A549 (cell line): ENCODE results near the gene PRKCE. TPM values are rescaled to one million over a fixed set of nuclear protein-coding genes. Genes with fewer than 3 reads are reported as not detected.

Experiments
- ATAC-seq, 2 experiments: fragments of 200-7000 bp in 1 of 2; fragments of >200 bp in 1 of 2; cut with Nextera tagmentation in 1 of 2; cut with Tn5 transposase in 1 of 2; 3 replicates each; pipeline versions ENCODE4 v1.8.0 to v1.9.1; 2018 to 2020; ENCODE audit warnings: mild to moderate bottlenecking in 1 of 2, moderate library complexity in 1 of 2
- CTCF ChIA-PET: fragments of 300-600 bp; sonication (Branson Sonifier 250); formaldehyde crosslinking; extraction: SDS; loops from one replicate; lab custom pipeline; 2021; ENCODE audit warnings: antibody characterized with exemption, inconsistent platforms; lab: Yijun Ruan, JAX
- POLR2A ChIA-PET: fragments of 350-600 bp; formaldehyde crosslinking; extraction: SDS; loops from one replicate; lab custom pipeline; 2021; ENCODE audit warnings: antibody characterized with exemption, inconsistent platforms; lab: Yijun Ruan, JAX
- DNase-seq, 2 experiments: peaks; one replicate each; pipeline versions ENCODE4 v3.0.0 to v3.0.0-alpha.2; 2011 to 2016; ENCODE audit warnings: low read depth in 1 of 2, low spot score in 1 of 2
- FAIRE-seq: peaks from 2 replicates; lab custom pipeline; 2011; peaks lifted over from hg19 to GRCh38; lab: Jason Lieb, UNC
- H3K27ac ChIP-seq, 2 experiments: fragments of >200 bp; sonication (Bioruptor Twin); formaldehyde crosslinking; 3 replicates each; pipeline ENCODE4 v1.5.1; 2016 to 2017
- H3K4me1 ChIP-seq: fragments of >200 bp; sonication (Bioruptor Twin); formaldehyde crosslinking; 3 replicates; pipeline ENCODE4 v1.6.1; 2016
- H3K4me2 ChIP-seq: fragments of >200 bp; sonication (Bioruptor Twin); formaldehyde crosslinking; 3 replicates; pipeline ENCODE4 v1.6.1; 2016
- H3K4me3 ChIP-seq: fragments of >200 bp; sonication (Bioruptor Twin); formaldehyde crosslinking; 3 replicates; pipeline ENCODE4 v1.5.1; 2016
- H3K9me3 ChIP-seq: fragments of >200 bp; sonication (Bioruptor Twin); formaldehyde crosslinking; 3 replicates; pipeline ENCODE4 v1.6.1; 2016
- BCL3 ChIP-seq: fragments of >200 bp; sonication (Bioruptor Twin); formaldehyde crosslinking; IDR thresholded peaks from 3 replicates; pipeline ENCODE4 v1.6.1; 2016
- CBX8 ChIP-seq: fragments of 200-600 bp; sonication (generic); IDR thresholded peaks from 2 replicates; pipeline ENCODE4 v1.6.1; 2016
- CEBPB ChIP-seq, 2 experiments: fragments of >200 bp in 1 of 2; sonication (Bioruptor Twin) in 1 of 2; formaldehyde crosslinking in 1 of 2; IDR thresholded peaks; 2 replicates each; pipeline ENCODE4 v1.6.1; 2012 to 2016
- CHD4 ChIP-seq: fragments of 200-600 bp; sonication (generic); IDR thresholded peaks from 2 replicates; pipeline ENCODE4 v1.6.1; 2016; ENCODE audit warnings: antibody characterized with exemption, mild to moderate bottlenecking, borderline replicate concordance
- E2F6 ChIP-seq: IDR thresholded peaks from 2 replicates; pipeline ENCODE4 v1.6.1; 2012; ENCODE audit warnings: low read depth, borderline replicate concordance
- EHMT2 ChIP-seq: fragments of 200-600 bp; sonication (generic); IDR thresholded peaks from 2 replicates; pipeline ENCODE4 v1.6.1; 2016; ENCODE audit warnings: antibody characterized with exemption, low read depth, mild to moderate bottlenecking, moderate library complexity
- ELK1 ChIP-seq: fragments of 150-350 bp; IDR thresholded peaks from 2 replicates; pipeline ENCODE4 v1.6.1; 2014; ENCODE audit warnings: low read depth, mild to moderate bottlenecking, low read length
- EP300 ChIP-seq, 2 experiments: fragments of >200 bp; sonication (Bioruptor Twin); formaldehyde crosslinking; IDR thresholded peaks; 2 replicates in 1 of 2; 3 replicates in 1 of 2; pipeline ENCODE4 v1.6.1; 2016 to 2017
- ESRRA ChIP-seq: fragments of 150-350 bp; IDR thresholded peaks from 2 replicates; pipeline ENCODE4 v1.6.1; 2014; ENCODE audit warnings: mild to moderate bottlenecking, low read length, borderline replicate concordance
- FOSB ChIP-seq: fragments of 250-450 bp; sonication (Bioruptor Pico); IDR thresholded peaks from 2 replicates; pipeline ENCODE4 v1.5.0; 2020; ENCODE audit warnings: mild to moderate bottlenecking, moderate library complexity
- FOSL2 ChIP-seq, 2 experiments: fragments of 450-650 bp in 1 of 2; fragments of >200 bp in 1 of 2; sonication (Bioruptor Twin) in 1 of 2; formaldehyde crosslinking; IDR thresholded peaks; 2 replicates each; pipeline versions ENCODE4 v1.5.0 to v1.6.1; 2016 to 2020; ENCODE audit warnings: mild to moderate bottlenecking in 1 of 2, moderate library complexity in 1 of 2
- FOXS1 ChIP-seq: fragments of 250-450 bp; sonication (Bioruptor Pico); IDR thresholded peaks from 2 replicates; pipeline ENCODE4 v1.5.0; 2020; ENCODE audit warnings: mild to moderate bottlenecking, moderate library complexity
- GATA3 ChIP-seq: IDR thresholded peaks from 2 replicates; pipeline ENCODE4 v1.6.1; 2012; ENCODE audit warnings: borderline replicate concordance
- HOXB13 ChIP-seq: fragments of 250-450 bp; sonication (Bioruptor Pico); IDR thresholded peaks from 2 replicates; pipeline ENCODE4 v1.5.0; 2020; ENCODE audit warnings: low read depth, mild to moderate bottlenecking, moderate library complexity
- JUN ChIP-seq, 2 experiments: fragments of >200 bp; sonication (Bioruptor Twin); formaldehyde crosslinking; IDR thresholded peaks; 2 replicates in 1 of 2; 3 replicates in 1 of 2; pipeline ENCODE4 v1.6.1; 2016 to 2017
- JUNB ChIP-seq: fragments of >200 bp; sonication (Bioruptor Twin); formaldehyde crosslinking; IDR thresholded peaks from 2 replicates; pipeline ENCODE4 v1.6.1; 2016
- KDM5A ChIP-seq: fragments of 200-600 bp; sonication (generic); IDR thresholded peaks from 2 replicates; pipeline ENCODE4 v1.6.1; 2016; ENCODE audit warnings: antibody characterized with exemption, mild to moderate bottlenecking
- MAFK ChIP-seq: fragments of 450-650 bp; IDR thresholded peaks from 2 replicates; pipeline ENCODE4 v1.6.1; 2014; ENCODE audit not compliant: partially characterized antibody
- RAD21 ChIP-seq, 2 experiments: fragments of >200 bp in 1 of 2; sonication (Bioruptor Twin) in 1 of 2; formaldehyde crosslinking in 1 of 2; IDR thresholded peaks in 1 of 2; conservative IDR thresholded peaks in 1 of 2; 2 replicates in 1 of 2; 3 replicates in 1 of 2; pipeline ENCODE4 v1.6.1; 2012 to 2018; ENCODE audit warnings: inconsistent platforms in 1 of 2
- RFX5 ChIP-seq: fragments of 450-650 bp; IDR thresholded peaks from 2 replicates; pipeline ENCODE4 v1.7.1; 2014; ENCODE audit warnings: antibody characterized with exemption, mild to moderate bottlenecking, moderate library complexity
- SMC3 ChIP-seq: fragments of >200 bp; sonication (Bioruptor Twin); formaldehyde crosslinking; IDR thresholded peaks from 3 replicates; pipeline ENCODE4 v1.6.1; 2018; ENCODE audit warnings: inconsistent platforms
- SREBF2 ChIP-seq: fragments of 450-650 bp; IDR thresholded peaks from 2 replicates; pipeline ENCODE4 v1.6.1; 2014; ENCODE audit warnings: mild to moderate bottlenecking, moderate library complexity
- TP53 ChIP-seq: fragments of 250-450 bp; sonication (Bioruptor Pico); IDR thresholded peaks from 2 replicates; pipeline ENCODE4 v1.5.0; 2021; ENCODE audit warnings: mild to moderate bottlenecking, moderate library complexity
- ZSCAN20 ChIP-seq: fragments of 250-450 bp; sonication (Bioruptor Pico); IDR thresholded peaks from 2 replicates; pipeline ENCODE4 v1.8.0; 2022; ENCODE audit warnings: mild to moderate bottlenecking, moderate library complexity
- WGBS: methylation state at CpG from one replicate; pipeline ENCODE4 v1.1.6; 2017; ENCODE audit errors: missing lambda C conversion rate; 5-methylcytosine and 5-hydroxymethylcytosine counted together
- polyA plus RNA-seq, 4 experiments: library from polyadenylated mRNA; depleted of rRNA in 3 of 4; stranded (reverse); fragments of >200 nt; fragmentation: RNase III in 1 of 4; extraction: RNeasy Plus Mini Kit Qiagen cat#74134 plus additional on column Dnase treatment in 1 of 4; gene quantifications; 2 replicates in 3 of 4; 3 replicates in 1 of 4; pipeline ENCODE4 v1.2.3, GENCODE V29; 2011 to 2017
- TF ChIP-seq, protein P1 (sequence below): fragments of >200 bp; sonication (Bioruptor Twin); formaldehyde crosslinking; IDR thresholded peaks from 3 replicates; pipeline ENCODE4 v1.5.1; 2016
- TF ChIP-seq, protein P2 (sequence below): fragments of 250-450 bp; sonication (Bioruptor Pico); IDR thresholded peaks from 2 replicates; pipeline ENCODE4 v1.5.0; 2020; ENCODE audit warnings: low read depth, mild to moderate bottlenecking, moderate library complexity

Gene PRKCE
- polyA plus RNA-seq, 2 of the 4 experiments (the other 2 are of a cell fraction) = 11.5 to 12.0 TPM

GRCh38 chr2:46047290-46047689 lies 395.8 kb downstream of the PRKCE start:
- Histone ChIP-seq H3K4me2 (no peak overlapping the region), H3K4me3 (no peak overlapping the region), H3K27ac (no peak overlapping the region), H3K9me3 (no peaks in the 10 kb centered on the region), H3K4me1 (peaks cover 6% of the 10 kb centered on the region; the same call in 2 of the 3 replicates)
- no peak for ATAC-seq
- FAIRE-seq = no peak
- CTCF ChIA-PET = interaction anchor here (1.3 to 3.9 kb wide), 2 partner anchors 15 to 252 kb away, joined by 3 to 18 read pairs; no protein-coding TSS in a partner anchor
- WGBS = 59% methylated on average over 5 of the region's 5 CpGs
- POLR2A ChIA-PET = no interaction called here
- TF ChIP-seq TP53 (CRISPR knock-in tag) (no peak), ZSCAN20 (CRISPR knock-in tag) (no peak), ELK1 (no peak), EP300 (IDR thresholded peaks at IDR 0.05) (no peak), JUNB (no peak), SMC3 (no peak), FOSL2 (IDR thresholded peaks at IDR 0.05) (no peak), FOSL2 (CRISPR knock-in tag; IDR thresholded peaks at IDR 0.05) (no peak), MAFK (no peak), EHMT2 (no peak), FOSB (CRISPR knock-in tag) (no peak), RFX5 (no peak), HOXB13 (CRISPR knock-in tag) (no peak), ESRRA (no peak), CBX8 (no peak), CEBPB (IDR thresholded peaks at IDR 0.05) (no peak), GATA3 (no peak), JUN (IDR thresholded peaks at IDR 0.05) (no peak), SREBF2 (no peak), BCL3 (no peak), CHD4 (no peak)
- DNase-seq = no peak

DNA sequence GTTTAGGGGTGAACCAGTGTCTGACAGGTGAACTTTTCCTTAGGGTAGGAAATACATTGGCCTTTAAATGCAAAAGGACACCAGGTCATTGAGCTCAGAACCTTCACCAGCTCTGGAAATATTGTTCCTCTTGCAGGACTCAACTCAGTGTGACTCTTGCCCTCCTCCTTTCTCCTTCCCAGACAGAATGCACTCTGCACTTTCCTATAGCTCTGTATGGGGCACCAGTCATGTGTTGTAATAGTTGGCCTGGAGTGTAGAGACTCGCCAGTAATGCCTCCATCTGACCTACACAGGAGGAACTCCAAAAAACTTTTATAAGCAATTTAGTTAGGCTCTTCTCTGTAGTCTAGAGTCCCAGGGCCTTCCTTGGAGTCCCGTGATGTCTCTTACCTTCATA lies 397.2 kb downstream of the PRKCE start:
- TF ChIP-seq RAD21 (conservative IDR thresholded peaks at IDR 0.05 in 1 of 2, IDR thresholded peaks at IDR 0.05 in 1 of 2) (no peak), ESRRA (no peak), JUNB (no peak), E2F6 (no peak), FOSB (CRISPR knock-in tag) (no peak), KDM5A (no peak), RFX5 (no peak), FOXS1 (no peak), EHMT2 (no peak), CBX8 (no peak), GATA3 (no peak), EP300 (IDR thresholded peaks at IDR 0.05) (no peak)
- TF ChIP-seq, protein P1, sequence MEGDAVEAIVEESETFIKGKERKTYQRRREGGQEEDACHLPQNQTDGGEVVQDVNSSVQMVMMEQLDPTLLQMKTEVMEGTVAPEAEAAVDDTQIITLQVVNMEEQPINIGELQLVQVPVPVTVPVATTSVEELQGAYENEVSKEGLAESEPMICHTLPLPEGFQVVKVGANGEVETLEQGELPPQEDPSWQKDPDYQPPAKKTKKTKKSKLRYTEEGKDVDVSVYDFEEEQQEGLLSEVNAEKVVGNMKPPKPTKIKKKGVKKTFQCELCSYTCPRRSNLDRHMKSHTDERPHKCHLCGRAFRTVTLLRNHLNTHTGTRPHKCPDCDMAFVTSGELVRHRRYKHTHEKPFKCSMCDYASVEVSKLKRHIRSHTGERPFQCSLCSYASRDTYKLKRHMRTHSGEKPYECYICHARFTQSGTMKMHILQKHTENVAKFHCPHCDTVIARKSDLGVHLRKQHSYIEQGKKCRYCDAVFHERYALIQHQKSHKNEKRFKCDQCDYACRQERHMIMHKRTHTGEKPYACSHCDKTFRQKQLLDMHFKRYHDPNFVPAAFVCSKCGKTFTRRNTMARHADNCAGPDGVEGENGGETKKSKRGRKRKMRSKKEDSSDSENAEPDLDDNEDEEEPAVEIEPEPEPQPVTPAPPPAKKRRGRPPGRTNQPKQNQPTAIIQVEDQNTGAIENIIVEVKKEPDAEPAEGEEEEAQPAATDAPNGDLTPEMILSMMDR = no peak
- TF ChIP-seq, protein P2, sequence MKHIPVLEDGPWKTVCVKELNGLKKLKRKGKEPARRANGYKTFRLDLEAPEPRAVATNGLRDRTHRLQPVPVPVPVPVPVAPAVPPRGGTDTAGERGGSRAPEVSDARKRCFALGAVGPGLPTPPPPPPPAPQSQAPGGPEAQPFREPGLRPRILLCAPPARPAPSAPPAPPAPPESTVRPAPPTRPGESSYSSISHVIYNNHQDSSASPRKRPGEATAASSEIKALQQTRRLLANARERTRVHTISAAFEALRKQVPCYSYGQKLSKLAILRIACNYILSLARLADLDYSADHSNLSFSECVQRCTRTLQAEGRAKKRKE (CRISPR knock-in tag) = no peak
- DNase-seq (no peak), FAIRE-seq (no peak), ATAC-seq (no peak)
- 90% methylated on average over 2 of the region's 2 CpGs for WGBS
- Histone ChIP-seq H3K4me3 (no peak overlapping the region), H3K27ac (no peak overlapping the region), H3K9me3 (no peaks in the 10 kb centered on the region), H3K4me2 (no peak overlapping the region), H3K4me1 (no peaks in the 10 kb centered on the region)
- CTCF ChIA-PET = interaction anchor here (0.6 to 3.4 kb wide), 10 partner anchors 12 to 536 kb away, joined by 3 to 25 read pairs (median 3); no protein-coding TSS in a partner anchor
- POLR2A ChIA-PET = no interaction called here
